Fibroblast of lung (primary cell): ENCODE measurements around the gene SLC6A5. TPM values are rescaled to one million over a fixed set of nuclear protein-coding genes. Genes with fewer than 3 reads are reported as not detected.

Experiments
- DNase-seq, 2 donors: peaks; one replicate each; pipeline versions ENCODE4 v3.0.0 to v3.0.0-alpha.2; 2010; ENCODE audit warnings: low read depth in 2 of 2
- H2AFZ ChIP-seq: 2 replicates; pipeline ENCODE4 v1.5.1; 2012; ENCODE audit warnings: low read length, control low read depth, inconsistent platforms
- H3K27ac ChIP-seq: 2 replicates; pipeline ENCODE4 v1.5.1; 2011; ENCODE audit warnings: low read length, control low read depth; ENCODE audit not compliant: insufficient read depth
- H3K27me3 ChIP-seq: 2 replicates; pipeline ENCODE4 v1.5.1; 2011; ENCODE audit warnings: mild to moderate bottlenecking, low read length; ENCODE audit not compliant: control insufficient read depth, insufficient read depth
- H3K36me3 ChIP-seq: 2 replicates; pipeline ENCODE4 v1.5.1; 2011; ENCODE audit warnings: low read length; ENCODE audit not compliant: control insufficient read depth, insufficient read depth
- H3K4me1 ChIP-seq: 2 replicates; pipeline ENCODE4 v1.5.1; 2011; ENCODE audit warnings: low read length; ENCODE audit not compliant: control insufficient read depth, insufficient read depth; ENCODE audit errors: extremely low read depth
- H3K4me2 ChIP-seq: 2 replicates; pipeline ENCODE4 v1.5.1; 2011; ENCODE audit warnings: low read length, control low read depth; ENCODE audit not compliant: insufficient read depth; ENCODE audit errors: extremely low read depth
- H3K4me3 ChIP-seq, 4 experiments: fragments of 200-600 bp in 1 of 4; sonication (generic) in 1 of 4; replicated peaks in 1 of 4; 2 replicates each; pipeline ENCODE4 v1.5.1; 2011 to 2016; ENCODE audit warnings: low read length in 4 of 4, low read depth in 3 of 4, mild to moderate bottlenecking in 3 of 4, control low read depth in 2 of 4, inconsistent platforms in 1 of 4, mixed read lengths in 1 of 4; ENCODE audit not compliant: insufficient read depth in 1 of 4; ENCODE audit errors: control extremely low read depth in 1 of 4
- H3K79me2 ChIP-seq: 2 replicates; pipeline ENCODE4 v1.5.1; 2012; ENCODE audit warnings: mild to moderate bottlenecking, low read length, inconsistent platforms; ENCODE audit not compliant: control insufficient read depth, insufficient read depth
- H3K9ac ChIP-seq: 2 replicates; pipeline ENCODE4 v1.5.1; 2011; ENCODE audit warnings: mild to moderate bottlenecking, low read length, control low read depth; ENCODE audit not compliant: insufficient read depth
- H3K9me3 ChIP-seq: 2 replicates; pipeline ENCODE4 v1.5.1; 2012; ENCODE audit warnings: low read depth, low read length; ENCODE audit not compliant: control insufficient read depth, insufficient read depth
- H4K20me1 ChIP-seq: 2 replicates; pipeline ENCODE4 v1.5.1; 2011; ENCODE audit warnings: low read length; ENCODE audit not compliant: control insufficient read depth, insufficient read depth; ENCODE audit errors: extremely low read depth
- EZH2 ChIP-seq: IDR thresholded peaks from 2 replicates; pipeline ENCODE4 v1.5.1; 2012; ENCODE audit warnings: low read length, control low read depth, mild to moderate bottlenecking; ENCODE audit errors: missing control alignments
- polyA plus RNA-seq, 2 donors: library from polyadenylated mRNA; depleted of rRNA in 1 of 2; stranded (reverse) in 1 of 2; unstranded in 1 of 2; fragments of >200 nt; gene quantifications; 2 replicates each; pipeline ENCODE4 v1.2.1, GENCODE V29; 2011 to 2012; ENCODE audit warnings: missing spikeins in 1 of 2
- total RNA-seq: library from RNA; depleted of rRNA; stranded (reverse); fragments of >200 nt; gene quantifications from 2 replicates; pipeline ENCODE4 v1.2.1, GENCODE V29; 2014
- TF ChIP-seq, protein P1 (sequence below), 2 donors: IDR thresholded peaks in 1 of 2; conservative IDR thresholded peaks in 1 of 2; 1 replicate in 1 of 2; 2 replicates in 1 of 2; pipeline ENCODE4 v1.5.1; 2011 to 2012; ENCODE audit warnings: low read length in 2 of 2, control low read depth in 1 of 2, inconsistent platforms in 1 of 2, low read depth in 1 of 2, mild to moderate bottlenecking in 1 of 2

The SLC6A5 gene
- total and polyA plus RNA-seq, 2 donors (not counting 1 experiment from before 2014, with no cell fraction given) = not detected

DNA sequence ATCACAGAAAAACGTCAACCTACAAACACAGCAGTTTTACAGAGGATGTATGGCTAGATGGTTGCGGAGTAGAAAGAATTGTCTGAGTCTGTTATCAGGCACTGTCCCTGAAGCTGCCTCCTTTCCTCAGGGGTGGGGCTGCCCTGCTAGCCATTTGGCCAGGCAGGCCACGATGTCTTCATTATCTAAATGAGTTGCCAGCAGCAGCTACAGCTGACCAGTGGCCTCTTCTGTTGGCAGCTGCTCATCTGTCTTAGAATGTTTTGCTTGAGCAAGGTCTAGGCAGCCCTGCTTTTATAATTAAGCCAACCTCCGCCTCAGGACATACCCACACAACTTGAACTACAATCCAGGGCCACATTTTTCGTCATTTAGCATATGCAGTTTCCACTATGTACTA lies 17.5 kb downstream of the SLC6A5 start:
- no peaks in the 10 kb centered on the region for H4K20me1 ChIP-seq
- no peaks in the 10 kb centered on the region for H3K79me2 ChIP-seq
- H2AFZ ChIP-seq = no peak overlapping the region
- no peak for DNase-seq
- no peak overlapping the region for H3K9ac ChIP-seq
- no peak overlapping the region for H3K4me2 ChIP-seq
- H3K4me1 ChIP-seq = no peaks in the 10 kb centered on the region
- no peak overlapping the region for H3K27ac ChIP-seq
- no peaks in the 10 kb centered on the region for H3K36me3 ChIP-seq
- no peaks in the 10 kb centered on the region for H3K27me3 ChIP-seq
- H3K9me3 ChIP-seq = no peaks in the 10 kb centered on the region
- no peak overlapping the region for H3K4me3 ChIP-seq
- TF ChIP-seq EZH2 = no peak
- TF ChIP-seq, protein P1, sequence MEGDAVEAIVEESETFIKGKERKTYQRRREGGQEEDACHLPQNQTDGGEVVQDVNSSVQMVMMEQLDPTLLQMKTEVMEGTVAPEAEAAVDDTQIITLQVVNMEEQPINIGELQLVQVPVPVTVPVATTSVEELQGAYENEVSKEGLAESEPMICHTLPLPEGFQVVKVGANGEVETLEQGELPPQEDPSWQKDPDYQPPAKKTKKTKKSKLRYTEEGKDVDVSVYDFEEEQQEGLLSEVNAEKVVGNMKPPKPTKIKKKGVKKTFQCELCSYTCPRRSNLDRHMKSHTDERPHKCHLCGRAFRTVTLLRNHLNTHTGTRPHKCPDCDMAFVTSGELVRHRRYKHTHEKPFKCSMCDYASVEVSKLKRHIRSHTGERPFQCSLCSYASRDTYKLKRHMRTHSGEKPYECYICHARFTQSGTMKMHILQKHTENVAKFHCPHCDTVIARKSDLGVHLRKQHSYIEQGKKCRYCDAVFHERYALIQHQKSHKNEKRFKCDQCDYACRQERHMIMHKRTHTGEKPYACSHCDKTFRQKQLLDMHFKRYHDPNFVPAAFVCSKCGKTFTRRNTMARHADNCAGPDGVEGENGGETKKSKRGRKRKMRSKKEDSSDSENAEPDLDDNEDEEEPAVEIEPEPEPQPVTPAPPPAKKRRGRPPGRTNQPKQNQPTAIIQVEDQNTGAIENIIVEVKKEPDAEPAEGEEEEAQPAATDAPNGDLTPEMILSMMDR (conservative IDR thresholded peaks at IDR 0.05 in 1 of 2, IDR thresholded peaks at IDR 0.05 in 1 of 2; ENCODE audit: low read depth in 1 of 2, low read length in 2 of 2) = no peak

DNA sequence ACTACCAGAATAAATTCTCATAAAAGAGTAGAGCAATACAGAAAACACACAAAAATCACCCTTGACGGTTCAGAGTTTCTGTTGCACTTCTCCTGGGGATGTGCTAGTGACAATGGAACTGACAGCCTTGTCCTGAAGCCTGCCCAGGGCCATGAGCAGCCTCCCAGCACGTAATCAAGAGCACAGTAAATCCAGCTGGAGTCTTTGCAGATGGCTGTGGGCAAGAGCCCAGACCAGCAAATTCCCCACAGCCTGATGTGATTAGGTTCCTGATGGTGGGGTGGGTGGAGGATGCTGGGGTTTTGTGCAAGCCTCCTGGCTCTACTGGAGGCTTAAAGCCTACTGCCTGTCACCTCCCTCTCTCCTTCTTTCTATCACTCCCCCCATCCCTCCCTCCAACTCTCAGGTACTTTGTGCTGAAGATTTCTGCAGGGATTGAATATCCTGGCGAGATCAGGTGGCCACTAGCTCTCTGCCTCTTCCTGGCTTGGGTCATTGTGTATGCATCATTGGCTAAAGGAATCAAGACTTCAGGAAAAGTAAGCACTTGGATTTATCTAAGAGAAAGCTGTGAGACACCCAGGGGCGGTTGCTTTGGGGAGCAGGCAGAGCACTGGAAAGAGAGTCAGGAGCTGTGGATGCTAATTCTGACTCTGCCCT lies 18.1 kb downstream of the SLC6A5 start:
- Histone ChIP-seq H3K27ac (no peak overlapping the region), H2AFZ (no peak overlapping the region), H3K79me2 (no peaks in the 10 kb centered on the region), H3K9ac (no peak overlapping the region), H3K9me3 (no peaks in the 10 kb centered on the region), H3K36me3 (no peaks in the 10 kb centered on the region), H3K4me3 (no peak overlapping the region), H3K4me1 (no peaks in the 10 kb centered on the region), H3K27me3 (no peaks in the 10 kb centered on the region), H4K20me1 (no peaks in the 10 kb centered on the region), H3K4me2 (no peak overlapping the region)
- TF ChIP-seq, protein P1 (conservative IDR thresholded peaks at IDR 0.05 in 1 of 2, IDR thresholded peaks at IDR 0.05 in 1 of 2; ENCODE audit: low read depth in 1 of 2, low read length in 2 of 2) = no peak
- no peak for TF ChIP-seq EZH2
- no peak for DNase-seq

DNA sequence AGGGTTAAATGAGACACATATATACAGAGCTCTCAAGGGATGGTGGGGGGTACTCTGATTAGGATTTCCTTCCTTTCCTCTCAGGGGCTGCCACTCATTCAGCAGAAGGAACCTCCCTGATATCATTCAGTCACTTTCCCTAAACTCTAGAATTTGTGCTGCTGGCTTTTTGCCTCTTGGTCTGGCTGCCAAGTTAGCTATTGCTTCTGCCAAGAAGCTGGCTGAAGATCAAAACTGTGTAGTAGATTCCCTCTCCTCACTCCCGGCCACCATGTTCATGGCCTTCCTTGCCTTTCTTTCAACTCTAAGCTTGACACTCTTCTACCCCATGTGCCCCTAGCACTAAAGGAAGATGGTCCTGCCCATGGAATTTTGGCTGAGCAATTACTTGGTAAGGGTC lies 18.7 kb downstream of the SLC6A5 start:
- H3K4me2 ChIP-seq = no peak overlapping the region
- no peaks in the 10 kb centered on the region for H3K79me2 ChIP-seq
- H3K4me1 ChIP-seq = no peaks in the 10 kb centered on the region
- no peaks in the 10 kb centered on the region for H4K20me1 ChIP-seq
- no peaks in the 10 kb centered on the region for H3K27me3 ChIP-seq
- H3K27ac ChIP-seq = no peak overlapping the region
- no peak overlapping the region for H3K9ac ChIP-seq
- no peak overlapping the region for H3K4me3 ChIP-seq
- no peak overlapping the region for H2AFZ ChIP-seq
- H3K9me3 ChIP-seq = no peaks in the 10 kb centered on the region
- DNase-seq = no peak
- no peaks in the 10 kb centered on the region for H3K36me3 ChIP-seq
- no peak for TF ChIP-seq EZH2
- TF ChIP-seq, protein P1 (conservative IDR thresholded peaks at IDR 0.05 in 1 of 2, IDR thresholded peaks at IDR 0.05 in 1 of 2; ENCODE audit: low read depth in 1 of 2, low read length in 2 of 2) = no peak
